GM21619 (cell line): ENCODE measurements around the gene RFC4.
A peak's percentile ranks its signal among the peaks of the same experiment; 100 is the strongest.

Experiments used
- ATAC-seq: cut with Tn5 transposase; IDR thresholded peaks from one replicate; pipeline ENCODE4 v1.9.1; 2021; ENCODE audit not compliant: unreplicated experiment

Gene RFC4

GRCh38 chr3:186788482-186789370, 17.6 kb downstream of the RFC4 start:
- ATAC-seq, result no peak

GRCh38 chr3:186787642-186788481, 18.4 kb downstream of the RFC4 start:
- ATAC-seq, result no peak

GRCh38 chr3:186786922-186787321, 19.4 kb downstream of the RFC4 start:
- ATAC-seq, result no peak

- ATAC-seq, result no peak
Observed at GRCh38 chr3:186785495-186786018, 20.7 kb downstream of the RFC4 start.

- ATAC-seq, result no peak
Observed at GRCh38 chr3:186784820-186785494, 21.3 kb downstream of the RFC4 start.

- peak; percentile 70 for ATAC-seq
Observed at GRCh38 chr3:186783731-186784515, 22.4 kb downstream of the RFC4 start.

GRCh38 chr3:186783058-186783730, 23.1 kb downstream of the RFC4 start, which contains the start of gene EIF4A2:
Gene EIF4A2, plus strand, starts transcription at chr3:186783577. Its CDS starts 34 bp downstream, at chr3:186783611.
- ATAC-seq, result peak; percentile 50

- peak; percentile 22 for ATAC-seq
Observed at GRCh38 chr3:186782542-186783057, 23.7 kb downstream of the RFC4 start.

- no peak for ATAC-seq
Observed at GRCh38 chr3:186779204-186779603, 27.1 kb downstream of the RFC4 start.

GRCh38 chr3:186775999-186776398, 30.3 kb downstream of the RFC4 start:
- ATAC-seq, result no peak

GRCh38 chr3:186772701-186773417, 33.4 kb downstream of the RFC4 start:
- peak; percentile 93 for ATAC-seq

GRCh38 chr3:186772281-186772694, 34.0 kb downstream of the RFC4 start:
- ATAC-seq, result peak; percentile 28

- ATAC-seq, result no peak
Observed at GRCh38 chr3:186760897-186761447, 45.3 kb downstream of the RFC4 start.

GRCh38 chr3:186760141-186760833, 46.0 kb downstream of the RFC4 start:
- ATAC-seq, result no peak

GRCh38 chr3:186759231-186759930, 46.9 kb downstream of the RFC4 start:
- ATAC-seq, result no peak

- no peak for ATAC-seq
Observed at GRCh38 chr3:186757686-186758220, 48.5 kb downstream of the RFC4 start.

- ATAC-seq, result no peak
Observed at GRCh38 chr3:186757214-186757613, 49.1 kb downstream of the RFC4 start.
